ENCODE data around the gene ELAVL4. TPM values are rescaled to one million over a fixed set of nuclear protein-coding genes. Genes with fewer than 3 reads are reported as not detected.

ELAVL4 gene
- total RNA-seq, 1 experiment from 2014 or later, result 0.50 TPM

DNA sequence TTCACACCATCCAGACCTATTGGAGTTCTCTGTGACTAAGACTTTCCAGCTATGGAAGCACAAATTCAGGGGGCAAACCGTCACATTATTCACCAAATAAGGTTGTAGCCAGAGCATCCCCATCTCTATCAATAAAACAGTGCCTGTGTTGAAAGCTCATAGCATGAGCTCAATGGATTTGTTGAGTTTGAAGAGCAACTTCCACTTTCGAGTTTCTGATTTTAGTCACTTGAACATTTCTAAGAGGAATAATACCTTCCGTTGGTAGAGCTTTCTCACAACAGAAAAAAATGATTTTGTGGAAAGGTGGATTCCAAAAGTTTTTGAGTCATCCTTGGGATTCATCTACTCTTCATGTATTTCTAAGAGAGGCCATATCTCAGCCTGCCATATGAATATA is 13.0 kb upstream of the ELAVL4 start:
- DNase-seq (ENCODE audit: low spot score), result no peak
- H3K27me3 Mint-ChIP-seq (ENCODE audit: low read depth), result peaks cover 3% of the 10 kb centered on the region; the same call in 1 of the 2 replicates
- ChIA-PET POLR2A (no interaction called here), CTCF (interaction anchor here (0.9 to 1.8 kb wide), 3 partner anchors 10 to 253 kb away, joined by 3 to 7 read pairs (median 6); no protein-coding TSS in a partner anchor)
- no peaks in the 10 kb centered on the region for H3K9me3 Mint-ChIP-seq
- H3K36me3 Mint-ChIP-seq, result no peaks in the 10 kb centered on the region
- no peak for ATAC-seq
- H3K4me1 Mint-ChIP-seq, result no peaks in the 10 kb centered on the region
- no peak overlapping the region for H3K4me3 Mint-ChIP-seq
- H3K27ac Mint-ChIP-seq, result no peak overlapping the region
- TF ChIP-seq, protein P1, sequence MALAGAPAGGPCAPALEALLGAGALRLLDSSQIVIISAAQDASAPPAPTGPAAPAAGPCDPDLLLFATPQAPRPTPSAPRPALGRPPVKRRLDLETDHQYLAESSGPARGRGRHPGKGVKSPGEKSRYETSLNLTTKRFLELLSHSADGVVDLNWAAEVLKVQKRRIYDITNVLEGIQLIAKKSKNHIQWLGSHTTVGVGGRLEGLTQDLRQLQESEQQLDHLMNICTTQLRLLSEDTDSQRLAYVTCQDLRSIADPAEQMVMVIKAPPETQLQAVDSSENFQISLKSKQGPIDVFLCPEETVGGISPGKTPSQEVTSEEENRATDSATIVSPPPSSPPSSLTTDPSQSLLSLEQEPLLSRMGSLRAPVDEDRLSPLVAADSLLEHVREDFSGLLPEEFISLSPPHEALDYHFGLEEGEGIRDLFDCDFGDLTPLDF (CRISPR knock-in tag; IDR thresholded peaks at IDR 0.05), result no peak
- TF ChIP-seq, protein P2, sequence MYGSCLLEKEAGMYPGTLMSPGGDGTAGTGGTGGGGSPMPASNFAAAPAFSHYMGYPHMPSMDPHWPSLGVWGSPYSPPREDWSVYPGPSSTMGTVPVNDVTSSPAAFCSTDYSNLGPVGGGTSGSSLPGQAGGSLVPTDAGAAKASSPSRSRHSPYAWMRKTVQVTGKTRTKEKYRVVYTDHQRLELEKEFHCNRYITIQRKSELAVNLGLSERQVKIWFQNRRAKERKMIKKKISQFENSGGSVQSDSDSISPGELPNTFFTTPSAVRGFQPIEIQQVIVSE (CRISPR knock-in tag; IDR thresholded peaks at IDR 0.05; ENCODE audit: borderline replicate concordance), result no peak
- TF ChIP-seq, protein P3, sequence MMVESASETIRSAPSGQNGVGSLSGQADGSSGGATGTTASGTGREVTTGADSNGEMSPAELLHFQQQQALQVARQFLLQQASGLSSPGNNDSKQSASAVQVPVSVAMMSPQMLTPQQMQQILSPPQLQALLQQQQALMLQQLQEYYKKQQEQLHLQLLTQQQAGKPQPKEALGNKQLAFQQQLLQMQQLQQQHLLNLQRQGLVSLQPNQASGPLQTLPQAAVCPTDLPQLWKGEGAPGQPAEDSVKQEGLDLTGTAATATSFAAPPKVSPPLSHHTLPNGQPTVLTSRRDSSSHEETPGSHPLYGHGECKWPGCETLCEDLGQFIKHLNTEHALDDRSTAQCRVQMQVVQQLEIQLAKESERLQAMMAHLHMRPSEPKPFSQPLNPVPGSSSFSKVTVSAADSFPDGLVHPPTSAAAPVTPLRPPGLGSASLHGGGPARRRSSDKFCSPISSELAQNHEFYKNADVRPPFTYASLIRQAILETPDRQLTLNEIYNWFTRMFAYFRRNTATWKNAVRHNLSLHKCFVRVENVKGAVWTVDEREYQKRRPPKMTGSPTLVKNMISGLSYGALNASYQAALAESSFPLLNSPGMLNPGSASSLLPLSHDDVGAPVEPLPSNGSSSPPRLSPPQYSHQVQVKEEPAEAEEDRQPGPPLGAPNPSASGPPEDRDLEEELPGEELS (CRISPR knock-in tag; IDR thresholded peaks at IDR 0.05), result no peak
- TF ChIP-seq ATF1 (CRISPR knock-in tag; IDR thresholded peaks at IDR 0.05) (no peak), SMAD3 (CRISPR knock-in tag; IDR thresholded peaks at IDR 0.05; ENCODE audit: borderline replicate concordance) (no peak), ZNF263 (CRISPR knock-in tag; IDR thresholded peaks at IDR 0.05; ENCODE audit: low read depth) (no peak), ZNF671 (CRISPR knock-in tag; IDR thresholded peaks at IDR 0.05) (no peak)
- TF ChIP-seq, protein P4, sequence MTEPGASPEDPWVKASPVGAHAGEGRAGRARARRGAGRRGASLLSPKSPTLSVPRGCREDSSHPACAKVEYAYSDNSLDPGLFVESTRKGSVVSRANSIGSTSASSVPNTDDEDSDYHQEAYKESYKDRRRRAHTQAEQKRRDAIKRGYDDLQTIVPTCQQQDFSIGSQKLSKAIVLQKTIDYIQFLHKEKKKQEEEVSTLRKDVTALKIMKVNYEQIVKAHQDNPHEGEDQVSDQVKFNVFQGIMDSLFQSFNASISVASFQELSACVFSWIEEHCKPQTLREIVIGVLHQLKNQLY (CRISPR knock-in tag; IDR thresholded peaks at IDR 0.05), result no peak
- TF ChIP-seq, protein P5, sequence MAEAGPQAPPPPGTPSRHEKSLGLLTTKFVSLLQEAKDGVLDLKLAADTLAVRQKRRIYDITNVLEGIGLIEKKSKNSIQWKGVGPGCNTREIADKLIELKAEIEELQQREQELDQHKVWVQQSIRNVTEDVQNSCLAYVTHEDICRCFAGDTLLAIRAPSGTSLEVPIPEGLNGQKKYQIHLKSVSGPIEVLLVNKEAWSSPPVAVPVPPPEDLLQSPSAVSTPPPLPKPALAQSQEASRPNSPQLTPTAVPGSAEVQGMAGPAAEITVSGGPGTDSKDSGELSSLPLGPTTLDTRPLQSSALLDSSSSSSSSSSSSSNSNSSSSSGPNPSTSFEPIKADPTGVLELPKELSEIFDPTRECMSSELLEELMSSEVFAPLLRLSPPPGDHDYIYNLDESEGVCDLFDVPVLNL (CRISPR knock-in tag; IDR thresholded peaks at IDR 0.05; ENCODE audit: borderline replicate concordance, low read depth), result no peak

DNA sequence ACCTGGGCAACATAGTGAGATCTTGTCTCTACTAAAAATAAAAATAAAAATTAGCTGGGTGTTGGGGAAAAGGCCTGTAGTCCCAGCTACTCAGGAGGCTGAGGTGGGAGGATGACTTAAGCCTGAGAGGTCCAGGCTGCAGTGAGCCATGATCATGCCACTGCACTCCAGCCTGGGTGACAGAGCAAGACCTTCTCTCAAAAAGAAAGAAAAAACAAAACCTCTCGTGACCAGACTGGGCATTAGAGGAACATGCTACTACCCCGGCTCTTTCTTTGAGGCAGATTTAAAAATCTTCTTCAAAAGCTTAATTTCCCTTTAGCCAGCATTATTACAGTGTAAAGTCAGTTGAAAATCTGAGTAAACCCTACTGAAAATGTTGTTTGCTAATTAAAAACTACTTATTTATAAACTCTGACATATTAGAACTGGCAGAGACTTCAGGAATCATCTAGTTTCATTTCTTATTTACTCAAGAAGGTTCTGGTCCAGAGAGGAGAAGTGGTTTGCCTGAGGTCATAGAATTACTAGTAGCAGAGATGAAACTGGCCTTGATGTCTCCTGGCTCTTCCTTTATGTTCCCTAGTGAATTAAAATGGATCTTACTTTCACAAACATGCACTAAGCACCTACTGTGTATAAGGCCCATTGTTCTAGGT is 11.6 kb upstream of the ELAVL4 start:
- no peak for TF ChIP-seq CBFB (CRISPR knock-in tag; IDR thresholded peaks at IDR 0.05; ENCODE audit: low read depth)
- H3K9me3 Mint-ChIP-seq, result no peaks in the 10 kb centered on the region
- ChIA-PET CTCF (no interaction called here), POLR2A (no interaction called here)
- no peaks in the 10 kb centered on the region for H3K36me3 Mint-ChIP-seq
- ATAC-seq, result no peak
- H3K27ac Mint-ChIP-seq, result no peak overlapping the region
- no peaks in the 10 kb centered on the region for H3K4me1 Mint-ChIP-seq
- peaks cover 3% of the 10 kb centered on the region; the same call in 1 of the 2 replicates for H3K27me3 Mint-ChIP-seq (ENCODE audit: low read depth)
- no peak overlapping the region for H3K4me3 Mint-ChIP-seq
- no peak for DNase-seq (ENCODE audit: low spot score)

DNA sequence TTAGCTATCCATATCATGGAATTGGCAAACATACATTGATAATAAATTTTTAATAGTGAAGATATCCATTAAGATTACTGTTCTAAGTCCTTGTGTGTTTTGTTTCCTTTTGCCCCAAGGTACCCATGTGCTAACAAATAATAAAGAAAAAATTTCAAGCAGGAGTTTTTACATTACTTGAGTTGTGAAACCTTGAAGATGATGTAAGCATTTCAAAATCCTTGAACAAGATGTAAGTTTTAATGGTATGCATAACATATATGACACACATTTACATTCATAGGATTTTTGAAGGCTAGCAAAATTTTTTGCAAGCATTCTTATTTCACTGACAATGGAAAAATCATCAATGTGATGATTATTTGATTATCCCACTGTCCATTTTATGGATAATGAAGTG is 10.9 kb upstream of the ELAVL4 start:
- H3K27ac Mint-ChIP-seq, result no peak overlapping the region
- H3K27me3 Mint-ChIP-seq (ENCODE audit: low read depth), result peaks cover 3% of the 10 kb centered on the region; the same call in 1 of the 2 replicates
- H3K9me3 Mint-ChIP-seq, result no peaks in the 10 kb centered on the region
- H3K4me1 Mint-ChIP-seq, result no peaks in the 10 kb centered on the region
- ATAC-seq (no peak), DNase-seq (ENCODE audit: low spot score) (no peak)
- ChIA-PET CTCF (no interaction called here), POLR2A (no interaction called here)
- no peak overlapping the region for H3K4me3 Mint-ChIP-seq
- H3K36me3 Mint-ChIP-seq, result no peaks in the 10 kb centered on the region
- TF ChIP-seq ZNF671 (CRISPR knock-in tag; IDR thresholded peaks at IDR 0.05) (no peak), NR2C2 (CRISPR knock-in tag; IDR thresholded peaks at IDR 0.05) (no peak), ELF4 (CRISPR knock-in tag; IDR thresholded peaks at IDR 0.05; ENCODE audit: low read depth) (no peak), ZBTB21 (CRISPR knock-in tag; IDR thresholded peaks at IDR 0.05; ENCODE audit: borderline replicate concordance) (no peak)
- TF ChIP-seq, protein P6, sequence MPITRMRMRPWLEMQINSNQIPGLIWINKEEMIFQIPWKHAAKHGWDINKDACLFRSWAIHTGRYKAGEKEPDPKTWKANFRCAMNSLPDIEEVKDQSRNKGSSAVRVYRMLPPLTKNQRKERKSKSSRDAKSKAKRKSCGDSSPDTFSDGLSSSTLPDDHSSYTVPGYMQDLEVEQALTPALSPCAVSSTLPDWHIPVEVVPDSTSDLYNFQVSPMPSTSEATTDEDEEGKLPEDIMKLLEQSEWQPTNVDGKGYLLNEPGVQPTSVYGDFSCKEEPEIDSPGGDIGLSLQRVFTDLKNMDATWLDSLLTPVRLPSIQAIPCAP (CRISPR knock-in tag; IDR thresholded peaks at IDR 0.05), result no peak
- TF ChIP-seq, protein P2 (CRISPR knock-in tag; IDR thresholded peaks at IDR 0.05; ENCODE audit: borderline replicate concordance), result no peak
- TF ChIP-seq, protein P7, sequence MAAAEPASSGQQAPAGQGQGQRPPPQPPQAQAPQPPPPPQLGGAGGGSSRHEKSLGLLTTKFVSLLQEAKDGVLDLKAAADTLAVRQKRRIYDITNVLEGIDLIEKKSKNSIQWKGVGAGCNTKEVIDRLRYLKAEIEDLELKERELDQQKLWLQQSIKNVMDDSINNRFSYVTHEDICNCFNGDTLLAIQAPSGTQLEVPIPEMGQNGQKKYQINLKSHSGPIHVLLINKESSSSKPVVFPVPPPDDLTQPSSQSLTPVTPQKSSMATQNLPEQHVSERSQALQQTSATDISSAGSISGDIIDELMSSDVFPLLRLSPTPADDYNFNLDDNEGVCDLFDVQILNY (CRISPR knock-in tag; IDR thresholded peaks at IDR 0.05), result no peak
- TF ChIP-seq, protein P8, sequence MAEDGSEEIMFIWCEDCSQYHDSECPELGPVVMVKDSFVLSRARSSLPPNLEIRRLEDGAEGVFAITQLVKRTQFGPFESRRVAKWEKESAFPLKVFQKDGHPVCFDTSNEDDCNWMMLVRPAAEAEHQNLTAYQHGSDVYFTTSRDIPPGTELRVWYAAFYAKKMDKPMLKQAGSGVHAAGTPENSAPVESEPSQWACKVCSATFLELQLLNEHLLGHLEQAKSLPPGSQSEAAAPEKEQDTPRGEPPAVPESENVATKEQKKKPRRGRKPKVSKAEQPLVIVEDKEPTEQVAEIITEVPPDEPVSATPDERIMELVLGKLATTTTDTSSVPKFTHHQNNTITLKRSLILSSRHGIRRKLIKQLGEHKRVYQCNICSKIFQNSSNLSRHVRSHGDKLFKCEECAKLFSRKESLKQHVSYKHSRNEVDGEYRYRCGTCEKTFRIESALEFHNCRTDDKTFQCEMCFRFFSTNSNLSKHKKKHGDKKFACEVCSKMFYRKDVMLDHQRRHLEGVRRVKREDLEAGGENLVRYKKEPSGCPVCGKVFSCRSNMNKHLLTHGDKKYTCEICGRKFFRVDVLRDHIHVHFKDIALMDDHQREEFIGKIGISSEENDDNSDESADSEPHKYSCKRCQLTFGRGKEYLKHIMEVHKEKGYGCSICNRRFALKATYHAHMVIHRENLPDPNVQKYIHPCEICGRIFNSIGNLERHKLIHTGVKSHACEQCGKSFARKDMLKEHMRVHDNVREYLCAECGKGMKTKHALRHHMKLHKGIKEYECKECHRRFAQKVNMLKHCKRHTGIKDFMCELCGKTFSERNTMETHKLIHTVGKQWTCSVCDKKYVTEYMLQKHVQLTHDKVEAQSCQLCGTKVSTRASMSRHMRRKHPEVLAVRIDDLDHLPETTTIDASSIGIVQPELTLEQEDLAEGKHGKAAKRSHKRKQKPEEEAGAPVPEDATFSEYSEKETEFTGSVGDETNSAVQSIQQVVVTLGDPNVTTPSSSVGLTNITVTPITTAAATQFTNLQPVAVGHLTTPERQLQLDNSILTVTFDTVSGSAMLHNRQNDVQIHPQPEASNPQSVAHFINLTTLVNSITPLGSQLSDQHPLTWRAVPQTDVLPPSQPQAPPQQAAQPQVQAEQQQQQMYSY (CRISPR knock-in tag; IDR thresholded peaks at IDR 0.05), result no peak
